Tibial nerve (tissue), 4 donors: ENCODE results near the gene AMOTL1.

ENCODE experiments used
- EP300 ChIP-seq, 2 donors: sonication (generic); formaldehyde crosslinking; IDR thresholded peaks; one replicate each; pipeline ENCODE4 v1.6.1; 2017; ENCODE audit warnings: antibody characterized with exemption in 2 of 2, mild to moderate bottlenecking in 1 of 2
- POLR2A ChIP-seq, 2 donors: fragments of 450-650 bp; IDR thresholded peaks; one replicate each; pipeline ENCODE4 v1.6.1; 2017; ENCODE audit warnings: antibody characterized with exemption in 2 of 2, mild to moderate bottlenecking in 2 of 2, moderate library complexity in 2 of 2
- TF ChIP-seq, protein P1 (sequence below), 5 experiments: fragments of 200-600 bp in 3 of 5; fragments of 450-650 bp in 2 of 5; sonication (generic) in 3 of 5; IDR thresholded peaks; one replicate each; pipeline ENCODE4 v1.5.1; 2016 to 2019; ENCODE audit warnings: antibody characterized with exemption in 5 of 5, mild to moderate bottlenecking in 3 of 5, moderate library complexity in 2 of 5

DNA sequence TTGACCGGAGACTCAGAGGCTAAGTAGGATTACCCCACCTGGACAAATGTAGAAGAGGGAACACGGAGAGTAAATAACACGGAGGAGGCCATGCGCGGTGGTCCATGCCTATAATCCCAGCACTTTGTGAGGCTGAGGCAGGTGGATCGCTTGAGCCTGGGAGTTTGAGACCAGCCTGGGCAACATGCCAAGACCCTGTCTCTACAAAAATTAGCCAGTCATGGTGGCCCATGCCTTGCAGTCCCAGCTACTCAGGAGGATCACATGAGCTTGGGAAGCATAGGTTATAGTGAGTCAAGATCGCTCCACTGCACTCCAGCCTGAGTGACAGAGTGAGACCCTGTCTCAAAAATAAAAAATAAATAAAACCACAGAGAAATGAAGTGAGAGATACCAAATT, 53.9 kb downstream of the AMOTL1 start:
- TF ChIP-seq, protein P1, sequence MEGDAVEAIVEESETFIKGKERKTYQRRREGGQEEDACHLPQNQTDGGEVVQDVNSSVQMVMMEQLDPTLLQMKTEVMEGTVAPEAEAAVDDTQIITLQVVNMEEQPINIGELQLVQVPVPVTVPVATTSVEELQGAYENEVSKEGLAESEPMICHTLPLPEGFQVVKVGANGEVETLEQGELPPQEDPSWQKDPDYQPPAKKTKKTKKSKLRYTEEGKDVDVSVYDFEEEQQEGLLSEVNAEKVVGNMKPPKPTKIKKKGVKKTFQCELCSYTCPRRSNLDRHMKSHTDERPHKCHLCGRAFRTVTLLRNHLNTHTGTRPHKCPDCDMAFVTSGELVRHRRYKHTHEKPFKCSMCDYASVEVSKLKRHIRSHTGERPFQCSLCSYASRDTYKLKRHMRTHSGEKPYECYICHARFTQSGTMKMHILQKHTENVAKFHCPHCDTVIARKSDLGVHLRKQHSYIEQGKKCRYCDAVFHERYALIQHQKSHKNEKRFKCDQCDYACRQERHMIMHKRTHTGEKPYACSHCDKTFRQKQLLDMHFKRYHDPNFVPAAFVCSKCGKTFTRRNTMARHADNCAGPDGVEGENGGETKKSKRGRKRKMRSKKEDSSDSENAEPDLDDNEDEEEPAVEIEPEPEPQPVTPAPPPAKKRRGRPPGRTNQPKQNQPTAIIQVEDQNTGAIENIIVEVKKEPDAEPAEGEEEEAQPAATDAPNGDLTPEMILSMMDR (IDR thresholded peaks at IDR 0.05) = no peak
- TF ChIP-seq POLR2A (IDR thresholded peaks at IDR 0.05) (no peak), EP300 (IDR thresholded peaks at IDR 0.05) (no peak)
